ENCODE data around the gene INAFM2. TPM values are rescaled to one million over a fixed set of nuclear protein-coding genes. Genes with fewer than 3 reads are reported as not detected.

Gene INAFM2
- total RNA-seq, 4 donors from 2014 or later, result 4.0 to 16.5 (median 8.1) TPM

GRCh38 chr15:40331026-40331425 is 7.5 kb downstream of the INAFM2 start:
- TF ChIP-seq, protein P1, sequence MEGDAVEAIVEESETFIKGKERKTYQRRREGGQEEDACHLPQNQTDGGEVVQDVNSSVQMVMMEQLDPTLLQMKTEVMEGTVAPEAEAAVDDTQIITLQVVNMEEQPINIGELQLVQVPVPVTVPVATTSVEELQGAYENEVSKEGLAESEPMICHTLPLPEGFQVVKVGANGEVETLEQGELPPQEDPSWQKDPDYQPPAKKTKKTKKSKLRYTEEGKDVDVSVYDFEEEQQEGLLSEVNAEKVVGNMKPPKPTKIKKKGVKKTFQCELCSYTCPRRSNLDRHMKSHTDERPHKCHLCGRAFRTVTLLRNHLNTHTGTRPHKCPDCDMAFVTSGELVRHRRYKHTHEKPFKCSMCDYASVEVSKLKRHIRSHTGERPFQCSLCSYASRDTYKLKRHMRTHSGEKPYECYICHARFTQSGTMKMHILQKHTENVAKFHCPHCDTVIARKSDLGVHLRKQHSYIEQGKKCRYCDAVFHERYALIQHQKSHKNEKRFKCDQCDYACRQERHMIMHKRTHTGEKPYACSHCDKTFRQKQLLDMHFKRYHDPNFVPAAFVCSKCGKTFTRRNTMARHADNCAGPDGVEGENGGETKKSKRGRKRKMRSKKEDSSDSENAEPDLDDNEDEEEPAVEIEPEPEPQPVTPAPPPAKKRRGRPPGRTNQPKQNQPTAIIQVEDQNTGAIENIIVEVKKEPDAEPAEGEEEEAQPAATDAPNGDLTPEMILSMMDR (IDR thresholded peaks at IDR 0.05; ENCODE audit: low read depth), result no peak

DNA sequence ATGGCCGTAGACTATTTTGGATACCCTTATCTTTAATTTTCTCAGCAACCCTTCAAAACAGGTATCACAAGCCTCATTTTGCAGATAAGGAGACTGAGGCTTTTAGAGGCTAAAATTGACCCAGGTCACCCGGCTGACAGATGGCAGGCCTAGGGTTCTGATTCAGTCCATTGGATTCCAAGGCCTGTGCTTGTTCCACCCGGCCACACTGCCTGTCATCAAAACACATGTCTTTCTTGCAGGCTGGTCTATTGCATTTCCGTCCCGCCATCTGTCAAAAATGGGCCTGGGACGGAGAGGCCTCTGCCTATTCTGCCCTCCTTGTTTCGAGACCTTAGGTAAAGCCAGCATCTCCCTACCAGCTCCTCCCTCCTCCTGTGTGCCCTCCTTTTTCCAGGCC is 8.1 kb downstream of the INAFM2 start:
- TF ChIP-seq, protein P1 (IDR thresholded peaks at IDR 0.05; ENCODE audit: low read depth), result no peak

GRCh38 chr15:40332113-40332781 is 8.8 kb downstream of the INAFM2 start:
- TF ChIP-seq, protein P1 (IDR thresholded peaks at IDR 0.05; ENCODE audit: low read depth), result no peak

GRCh38 chr15:40333922-40334492 is 10.5 kb downstream of the INAFM2 start:
- TF ChIP-seq, protein P1 (IDR thresholded peaks at IDR 0.05; ENCODE audit: low read depth), result no peak

DNA sequence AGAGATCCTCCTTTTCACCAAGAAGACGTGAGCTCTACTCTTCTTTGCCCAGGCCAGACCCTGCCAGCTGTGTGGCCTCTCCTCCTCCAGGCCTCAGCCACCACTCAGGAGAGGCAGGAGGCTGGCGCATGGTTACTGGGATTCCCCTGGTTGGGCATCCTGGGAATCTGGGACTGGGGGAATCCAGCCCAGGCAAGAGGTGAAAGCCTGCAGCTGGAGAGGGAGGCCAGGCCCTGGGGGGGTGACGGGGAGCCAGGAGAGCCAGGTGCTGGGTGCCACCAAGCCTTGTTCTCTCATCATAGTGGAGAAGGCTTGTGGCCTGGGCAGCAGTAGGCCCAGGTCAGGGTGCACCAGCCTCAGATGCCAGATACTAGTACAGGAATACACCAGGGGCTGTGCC is 11.0 kb downstream of the INAFM2 start:
- TF ChIP-seq, protein P1 (IDR thresholded peaks at IDR 0.05; ENCODE audit: low read depth), result no peak

DNA sequence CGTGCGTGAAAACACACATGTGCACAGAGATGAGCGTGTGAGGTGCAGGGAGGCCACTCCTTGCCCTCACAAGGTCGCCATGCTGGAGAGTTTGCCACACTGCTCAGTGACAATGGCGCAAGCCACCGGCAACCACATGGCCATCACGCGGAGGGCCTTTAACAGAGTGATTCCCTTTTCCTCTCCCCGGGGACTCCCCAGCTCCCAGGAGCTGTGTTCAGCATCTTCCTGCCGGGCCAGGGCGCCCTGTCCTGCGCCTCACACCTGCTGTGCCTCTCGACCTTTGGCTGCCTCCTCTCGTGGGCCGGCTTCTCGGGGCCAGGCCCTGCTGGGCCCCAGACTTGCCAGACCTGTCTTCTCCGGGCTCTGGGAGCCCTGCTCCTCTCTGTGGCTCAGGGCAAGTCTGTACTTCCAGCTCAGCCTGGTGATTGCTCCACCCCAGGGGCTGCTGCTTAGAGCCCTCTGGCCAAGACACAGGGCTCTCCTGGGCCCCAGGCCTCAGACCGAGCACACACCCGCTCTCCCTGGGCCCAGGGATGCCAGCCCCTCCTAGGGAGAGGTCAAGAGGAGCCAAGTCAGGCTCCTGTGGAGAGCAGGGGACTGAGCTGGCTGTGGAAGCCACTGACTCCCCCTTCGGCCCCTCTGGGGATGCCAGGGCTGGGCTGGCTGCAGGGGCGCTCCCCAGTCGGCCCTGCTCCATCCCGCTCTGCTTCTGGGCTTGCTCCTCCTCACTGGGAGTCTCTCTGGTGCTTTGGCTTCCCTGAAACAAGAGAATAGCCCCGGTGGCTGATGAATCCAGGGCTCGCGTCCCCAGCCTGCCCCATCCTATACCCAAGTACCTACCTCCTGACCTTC is 11.7 kb downstream of the INAFM2 start:
- TF ChIP-seq, protein P1 (IDR thresholded peaks at IDR 0.05; ENCODE audit: low read depth), result no peak

Measured in subcutaneous adipose tissue (tissue), 4 donors.